DMS114 treated with DMSO at 0.1 percent for 48 hours (cell line): ENCODE data around the gene RASGRP4.
"Not testable (repeated sequence)": the region's sequence is repeated elsewhere in the genome, so short reads cannot be mapped to it uniquely, and the experiment has no call there.

Source experiments
- DNase-seq: peaks from one replicate; lab custom pipeline; 2025; ENCODE audit not compliant: unreplicated experiment; lab: John Stamatoyannopoulos, UW

RASGRP4 gene

GRCh38 chr19:38417544-38418506, 8.2 kb downstream of the RASGRP4 start:
- DNase-seq = no peak

- no peak for DNase-seq
Measured at GRCh38 chr19:38417146-38417543, 8.9 kb downstream of the RASGRP4 start.

GRCh38 chr19:38413416-38413815, 12.6 kb downstream of the RASGRP4 start:
- DNase-seq = no peak

GRCh38 chr19:38412961-38413360, 13.1 kb downstream of the RASGRP4 start:
- no peak for DNase-seq

- no peak for DNase-seq
Measured at GRCh38 chr19:38412491-38412890, 13.5 kb downstream of the RASGRP4 start.

- not testable (repeated sequence) for DNase-seq
Measured at GRCh38 chr19:38411898-38412297, 14.1 kb downstream of the RASGRP4 start.

- no peak for DNase-seq
Measured at GRCh38 chr19:38411041-38411712, 14.8 kb downstream of the RASGRP4 start.

GRCh38 chr19:38410407-38410806, 15.6 kb downstream of the RASGRP4 start:
- DNase-seq = not testable (repeated sequence)

- no peak for DNase-seq
Measured at GRCh38 chr19:38409631-38410133, 16.3 kb downstream of the RASGRP4 start.

- DNase-seq = no peak
Measured at GRCh38 chr19:38405276-38405675, 20.7 kb downstream of the RASGRP4 start.

- DNase-seq = no peak
Measured at GRCh38 chr19:38404858-38405257, 21.2 kb downstream of the RASGRP4 start.

- DNase-seq = peak; percentile 94
Measured at GRCh38 chr19:38402967-38403674, 22.9 kb downstream of the RASGRP4 start, which contains the start of gene FAM98C. TSS of gene FAM98C (plus strand) at chr19:38403093. CDS start at chr19:38403154, 61 bp downstream.

GRCh38 chr19:38402623-38402966, 23.4 kb downstream of the RASGRP4 start:
- no peak for DNase-seq

GRCh38 chr19:38401148-38401547, 24.9 kb downstream of the RASGRP4 start:
- no peak for DNase-seq

- DNase-seq = no peak
Measured at GRCh38 chr19:38400361-38400760, 25.7 kb downstream of the RASGRP4 start.

GRCh38 chr19:38399537-38399936, 26.5 kb downstream of the RASGRP4 start:
- DNase-seq = no peak

- no peak for DNase-seq
Measured at GRCh38 chr19:38399081-38399480, 26.9 kb downstream of the RASGRP4 start.

- DNase-seq = no peak
Measured at GRCh38 chr19:38395381-38396114, 30.5 kb downstream of the RASGRP4 start.

- no peak for DNase-seq
Measured at GRCh38 chr19:38394488-38394887, 31.5 kb downstream of the RASGRP4 start.

GRCh38 chr19:38392707-38393308, 33.2 kb downstream of the RASGRP4 start:
- DNase-seq = no peak
